ENCODE results near the gene GFPT2. TPM values are rescaled to one million over a fixed set of nuclear protein-coding genes. Genes with fewer than 3 reads are reported as not detected.

Gene GFPT2
- total and polyA plus RNA-seq, 7 donors = 2.0 to 7.2 (median 4.4) TPM

- no peak for TF ChIP-seq CTCF (IDR thresholded peaks at IDR 0.05)
- WGBS, 3 donors = 0 to 1% (median 1%) methylated on average over 77 to 122 of the region's 122 CpGs
Observed at GRCh38 chr5:180291943-180292831, 60.9 kb downstream of the GFPT2 start, which contains the start of gene MAPK9. Gene MAPK9 (minus strand): TSS chr5:180292083. CDS start chr5:180280561, 11,522 bp downstream.

GRCh38 chr5:180291234-180291940 is 61.7 kb downstream of the GFPT2 start:
- intact Hi-C loops (cut with DNase I) = no loop called here
- 1 to 2% (median 1%) methylated on average over 33 to 67 of the region's 68 CpGs for WGBS, 3 donors
- H3K36me3 ChIP-seq (ENCODE audit: insufficient read depth in 1 of 2, low read depth in 1 of 2) = peaks cover 0 to 7% of the 10 kb centered on the region in 2 donors
- H3K27me3 ChIP-seq (ENCODE audit: insufficient read depth in 3 of 3, low read length in 2 of 3) = no peaks in the 10 kb centered on the region
- H3K9me3 ChIP-seq = no peaks in the 10 kb centered on the region
- DNase-seq = no peak
- ATAC-seq = peak in 3 of 4 donors; percentile 2 to 17 (median 15)
- H3K4me1 ChIP-seq = peaks cover 25% of the 10 kb centered on the region
- peak overlapping the region; percentile 61 for H3K27ac ChIP-seq
- peak overlapping the region; percentile 82 for H3K4me3 ChIP-seq
- TF ChIP-seq CTCF (IDR thresholded peaks at IDR 0.05) = no peak

More at GRCh38 chr5:180291943-180292831, 60.9 kb downstream of the GFPT2 start, which contains the start of gene MAPK9:
- Histone ChIP-seq H3K4me1 (peaks cover 25% of the 10 kb centered on the region), H3K4me3 (peak within 1 kb of the TSS; percentile 99), H3K9me3 (no peaks in the 10 kb centered on the region), H3K36me3 (ENCODE audit: insufficient read depth in 1 of 2, low read depth in 1 of 2) (no peaks in the 10 kb centered on the region), H3K27ac (peak within 1 kb of the TSS; percentile 85), H3K27me3 (ENCODE audit: insufficient read depth in 3 of 3, low read length in 2 of 3) (no peaks in the 10 kb centered on the region)
- DNase-seq (peak; percentile 89 to 92), ATAC-seq (peak; percentile 91 to 93 (median 92))
- intact Hi-C loops (cut with DNase I) = no loop called here

GRCh38 chr5:180290568-180291233 is 62.4 kb downstream of the GFPT2 start:
- Histone ChIP-seq H3K36me3 (ENCODE audit: insufficient read depth in 1 of 2, low read depth in 1 of 2) (peaks cover 0 to 10% of the 10 kb centered on the region in 2 donors), H3K27me3 (ENCODE audit: insufficient read depth in 3 of 3, low read length in 2 of 3) (no peaks in the 10 kb centered on the region), H3K27ac (no peak overlapping the region), H3K4me3 (peak overlapping the region; percentile 82), H3K4me1 (peaks cover 25% of the 10 kb centered on the region), H3K9me3 (no peaks in the 10 kb centered on the region)
- DNase-seq (no peak), ATAC-seq (no peak)
- 21 to 25% (median 24%) methylated on average over 13 of the region's 13 CpGs for WGBS, 3 donors
- TF ChIP-seq CTCF (IDR thresholded peaks at IDR 0.05) = no peak
- intact Hi-C loops (cut with DNase I) = no loop called here

GRCh38 chr5:180289966-180290365 is 63.2 kb downstream of the GFPT2 start:
- H3K27me3 ChIP-seq (ENCODE audit: insufficient read depth in 3 of 3, low read length in 2 of 3) = no peaks in the 10 kb centered on the region
- intact Hi-C loops (cut with DNase I) = no loop called here
- ATAC-seq (no peak), DNase-seq (no peak)
- H3K36me3 ChIP-seq (ENCODE audit: insufficient read depth in 1 of 2, low read depth in 1 of 2) = peaks cover 0 to 10% of the 10 kb centered on the region in 2 donors
- no peaks in the 10 kb centered on the region for H3K9me3 ChIP-seq
- WGBS, 3 donors = 91 to 96% (median 91%) methylated on average over 5 of the region's 5 CpGs
- no peak overlapping the region for H3K27ac ChIP-seq
- no peak overlapping the region for H3K4me3 ChIP-seq
- no peak for TF ChIP-seq CTCF (IDR thresholded peaks at IDR 0.05)
- H3K4me1 ChIP-seq = peaks cover 25% of the 10 kb centered on the region

Data from psoas muscle (tissue), 8 donors.